Fibroblast of villous mesenchyme (primary cell): ENCODE measurements around the gene PRRG4. TPM values are rescaled to one million over a fixed set of nuclear protein-coding genes. Genes with fewer than 3 reads are reported as not detected.
A peak's percentile ranks its signal among the peaks of the same experiment; 100 is the strongest.
"Not testable (repeated sequence)": the region's sequence is repeated elsewhere in the genome, so short reads cannot be mapped to it uniquely, and the experiment has no call there.

Experiments used
- DNase-seq: peaks from one replicate; pipeline ENCODE4 v3.0.0-alpha.2; 2010; ENCODE audit warnings: low read depth
- H3K4me3 ChIP-seq: 2 replicates; pipeline ENCODE4 v1.5.1; 2011; ENCODE audit warnings: low read depth, mild to moderate bottlenecking, low read length
- total RNA-seq: library from RNA; depleted of rRNA; stranded (reverse); fragments of >200 nt; gene quantifications from 2 replicates; pipeline ENCODE4 v1.2.3, GENCODE V29; 2012
- TF ChIP-seq, protein P1 (sequence below): IDR thresholded peaks from 2 replicates; pipeline ENCODE4 v1.5.1; 2012; ENCODE audit warnings: low read depth, mild to moderate bottlenecking, low read length; ENCODE audit not compliant: insufficient read depth

PRRG4 gene
- under 0.01 TPM in 2 replicates for total RNA-seq

DNA sequence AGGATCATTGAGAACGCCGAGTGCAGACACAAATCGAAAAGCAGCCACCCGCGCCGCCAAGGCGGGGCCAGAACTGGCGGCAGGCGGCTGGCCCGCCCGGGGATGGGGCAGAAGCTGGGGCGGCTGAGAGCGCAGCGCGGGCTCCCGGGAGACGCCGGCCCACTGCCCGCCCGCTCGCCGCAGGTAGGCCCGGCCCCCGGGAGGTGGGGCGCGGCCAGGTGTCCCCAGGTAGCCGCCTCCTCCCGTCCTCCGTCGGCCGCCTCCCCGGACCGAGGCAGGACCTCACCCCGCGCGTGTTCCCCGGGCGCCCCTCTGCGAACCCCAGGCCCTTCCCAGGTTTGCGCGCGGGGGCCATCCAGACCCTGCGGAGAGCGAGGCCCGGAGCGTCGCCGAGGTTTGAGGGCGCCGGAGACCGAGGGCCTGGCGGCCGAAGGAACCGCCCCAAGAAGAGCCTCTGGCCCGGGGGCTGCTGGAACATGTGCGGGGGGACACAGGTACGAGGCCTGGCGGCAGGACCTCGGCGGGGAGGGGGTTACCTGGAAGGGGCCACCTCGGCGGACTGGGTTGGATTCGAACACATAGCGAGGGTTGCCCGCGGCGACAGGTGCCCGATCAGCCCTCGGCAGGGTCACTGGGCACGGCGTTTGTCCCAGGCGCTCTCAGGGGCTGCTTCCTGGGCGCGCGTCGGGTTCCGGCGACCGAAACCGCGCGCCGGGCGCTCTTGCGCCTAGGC, at the start of gene PRRG4:
PRRG4 (plus strand) TSS at position 248 of the 733 bp plus-strand sequence. CDS start 603 bp downstream, outside the sequence.
- peak within 1 kb of the TSS; percentile 67 for H3K4me3 ChIP-seq
- TF ChIP-seq, protein P1, sequence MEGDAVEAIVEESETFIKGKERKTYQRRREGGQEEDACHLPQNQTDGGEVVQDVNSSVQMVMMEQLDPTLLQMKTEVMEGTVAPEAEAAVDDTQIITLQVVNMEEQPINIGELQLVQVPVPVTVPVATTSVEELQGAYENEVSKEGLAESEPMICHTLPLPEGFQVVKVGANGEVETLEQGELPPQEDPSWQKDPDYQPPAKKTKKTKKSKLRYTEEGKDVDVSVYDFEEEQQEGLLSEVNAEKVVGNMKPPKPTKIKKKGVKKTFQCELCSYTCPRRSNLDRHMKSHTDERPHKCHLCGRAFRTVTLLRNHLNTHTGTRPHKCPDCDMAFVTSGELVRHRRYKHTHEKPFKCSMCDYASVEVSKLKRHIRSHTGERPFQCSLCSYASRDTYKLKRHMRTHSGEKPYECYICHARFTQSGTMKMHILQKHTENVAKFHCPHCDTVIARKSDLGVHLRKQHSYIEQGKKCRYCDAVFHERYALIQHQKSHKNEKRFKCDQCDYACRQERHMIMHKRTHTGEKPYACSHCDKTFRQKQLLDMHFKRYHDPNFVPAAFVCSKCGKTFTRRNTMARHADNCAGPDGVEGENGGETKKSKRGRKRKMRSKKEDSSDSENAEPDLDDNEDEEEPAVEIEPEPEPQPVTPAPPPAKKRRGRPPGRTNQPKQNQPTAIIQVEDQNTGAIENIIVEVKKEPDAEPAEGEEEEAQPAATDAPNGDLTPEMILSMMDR: no peak
- DNase-seq: peak; percentile 42

DNA sequence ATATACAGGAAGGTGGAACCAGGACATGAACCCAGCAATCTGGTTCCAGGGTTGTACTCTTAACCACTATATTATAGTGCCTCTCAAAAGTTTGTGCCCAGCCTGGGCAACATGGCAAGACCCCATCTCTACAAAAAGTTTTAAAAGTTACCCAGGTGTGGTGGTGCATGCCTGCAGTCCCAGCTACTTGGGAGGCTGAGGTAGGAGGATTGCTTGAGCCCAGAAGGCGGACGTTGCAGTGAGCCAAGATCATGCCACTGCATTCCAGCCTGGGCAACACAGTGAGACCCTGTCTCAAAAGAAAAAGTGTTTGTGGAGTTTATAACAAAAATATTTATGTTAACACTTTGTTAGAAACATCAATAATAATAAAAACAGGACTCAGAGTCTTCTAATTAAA, 48.9 kb upstream of the PRRG4 start:
- DNase-seq, H3K4me3 ChIP-seq: not testable (repeated sequence)

DNA sequence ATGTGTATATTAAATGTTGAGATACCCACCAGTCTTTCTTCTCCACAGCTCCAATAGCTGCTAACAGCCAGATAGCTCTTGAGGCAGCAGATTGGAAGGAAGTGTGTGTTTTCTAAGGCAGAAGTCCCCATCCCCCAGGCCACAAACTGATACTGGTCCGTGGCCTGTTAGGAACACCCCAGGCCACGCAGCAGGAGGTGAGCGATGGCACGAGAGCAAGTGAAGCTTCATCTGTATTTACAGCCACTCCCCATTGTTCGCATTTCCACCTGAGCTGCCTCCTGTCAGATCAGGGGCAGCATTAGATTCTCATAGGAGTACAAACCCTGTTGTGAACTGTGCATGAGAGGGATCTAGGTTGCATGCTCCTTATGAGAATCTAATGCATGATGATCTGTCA, 48.0 kb upstream of the PRRG4 start:
- no peak for DNase-seq
- H3K4me3 ChIP-seq: no peak overlapping the region
- TF ChIP-seq, protein P1: no peak

DNA sequence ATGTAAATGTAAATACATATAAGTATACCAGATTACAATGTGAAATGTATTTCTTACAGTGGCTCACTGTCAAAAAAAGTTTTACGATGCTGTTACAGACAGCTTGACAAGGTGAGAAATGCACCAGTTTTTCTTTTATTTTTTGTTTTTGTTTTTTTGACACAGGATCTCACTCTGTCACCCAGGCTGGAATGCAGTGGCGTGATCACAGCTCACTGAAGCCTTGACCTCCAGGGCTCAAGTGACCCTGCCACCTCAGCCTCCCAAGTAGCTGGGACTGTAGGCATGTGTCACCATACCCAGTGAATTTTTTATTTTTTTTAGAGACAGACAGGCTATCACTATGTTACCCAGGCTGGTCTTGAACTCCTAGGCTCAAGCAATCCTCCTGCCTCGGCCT, 44.5 kb upstream of the PRRG4 start:
- TF ChIP-seq, protein P1: no peak
- H3K4me3 ChIP-seq: no peak overlapping the region
- no peak for DNase-seq

DNA sequence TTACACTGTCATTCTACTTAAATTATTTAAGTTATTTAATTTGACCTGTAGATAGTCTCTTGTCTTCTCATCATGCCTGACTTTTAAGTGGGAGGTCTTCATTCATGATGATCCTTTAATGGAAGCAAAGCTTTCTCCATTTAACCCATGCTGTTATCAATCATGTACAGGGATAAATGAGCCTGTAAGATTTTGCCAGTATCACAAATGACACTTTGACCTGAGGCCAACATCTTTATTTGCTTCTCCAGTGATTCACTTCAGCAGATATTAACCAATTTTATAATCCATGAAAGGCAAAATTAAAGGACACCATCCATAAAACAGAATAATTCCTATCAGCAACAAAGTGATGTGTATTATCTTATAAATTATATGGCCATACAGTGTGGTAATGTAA, 42.9 kb upstream of the PRRG4 start:
- DNase-seq: no peak
- H3K4me3 ChIP-seq: no peak overlapping the region
- TF ChIP-seq, protein P1: no peak

DNA sequence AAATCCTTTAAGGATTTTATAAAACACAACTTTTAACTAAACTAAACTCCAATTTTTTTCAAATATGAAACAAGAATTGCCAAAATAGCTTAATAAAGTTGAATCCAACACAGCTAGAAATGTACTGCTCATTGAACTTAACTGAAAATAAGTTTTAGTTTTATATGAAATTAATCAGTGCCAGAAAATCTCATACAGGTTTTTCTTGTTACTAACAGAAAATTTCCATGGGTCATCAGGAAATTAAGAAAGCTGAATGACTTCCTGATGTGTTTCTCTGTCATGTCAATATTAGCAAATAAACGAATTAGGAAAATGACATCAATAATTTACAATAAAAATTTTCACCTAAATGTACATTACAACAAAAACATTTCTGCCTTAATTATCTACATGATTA, 38.8 kb upstream of the PRRG4 start:
- no peak overlapping the region for H3K4me3 ChIP-seq
- no peak for DNase-seq
- TF ChIP-seq, protein P1: no peak

DNA sequence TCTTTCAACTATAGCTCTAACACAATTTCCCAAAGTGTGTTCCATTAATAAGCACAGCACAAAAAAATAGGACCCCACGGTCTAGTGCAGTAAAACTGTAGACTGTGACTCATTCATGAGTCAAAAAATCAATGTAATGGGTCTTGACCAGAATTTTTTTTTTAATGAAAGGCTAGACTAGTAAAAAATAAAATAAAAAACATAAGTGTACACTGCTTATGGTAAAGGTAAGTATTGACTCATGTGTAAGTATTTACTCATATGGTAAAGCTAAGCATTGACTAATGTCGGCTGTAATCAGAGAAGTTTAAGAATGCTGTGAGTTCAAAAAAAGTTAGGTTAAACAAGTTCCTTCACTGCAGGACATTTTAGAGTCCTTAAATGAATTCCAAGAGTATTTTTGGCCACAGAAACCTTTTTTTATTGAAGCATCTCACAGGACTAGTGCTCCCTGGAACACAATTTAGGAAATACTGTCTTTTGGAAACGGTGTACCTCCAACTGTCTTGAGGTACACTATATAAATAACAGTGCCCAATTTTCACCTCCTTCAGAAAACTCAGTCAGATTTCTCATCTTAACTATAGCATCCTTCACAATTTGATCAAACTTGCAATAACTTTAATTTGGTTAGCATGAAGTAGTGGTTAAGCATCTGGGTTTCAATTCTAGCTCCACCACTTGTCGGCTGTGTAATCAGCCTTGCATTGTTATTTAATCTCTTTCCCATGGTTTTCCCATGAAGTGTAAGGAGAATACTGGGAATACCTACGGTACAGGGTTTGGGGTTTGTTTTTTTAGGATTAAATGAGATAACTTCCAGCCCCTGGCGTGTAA, 37.4 kb upstream of the PRRG4 start:
- DNase-seq: no peak
- H3K4me3 ChIP-seq: no peak overlapping the region

More for the DNA sequence above, 37.4 kb upstream of the PRRG4 start:
- TF ChIP-seq, protein P1: no peak
